22Rv1 (cell line): ENCODE results near the gene ECE1.

Experiments
- CTCF ChIP-seq: fragments of 450-650 bp; IDR thresholded peaks from 2 replicates; pipeline ENCODE4 v1.5.1; 2017; ENCODE audit warnings: mild to moderate bottlenecking
- ZFX ChIP-seq: fragments of 450-650 bp; IDR thresholded peaks from 2 replicates; pipeline ENCODE4 v1.6.1; 2017; ENCODE audit warnings: antibody characterized with exemption, borderline replicate concordance

GRCh38 chr1:21293537-21294265 lies 3.4 kb upstream of the ECE1 start:
- TF ChIP-seq CTCF (no peak), ZFX (no peak)
